Neural cell (in vitro differentiated cells): ENCODE measurements around the gene DBX1. TPM values are rescaled to one million over a fixed set of nuclear protein-coding genes. Genes with fewer than 3 reads are reported as not detected.

ENCODE experiments used
- H2AFZ ChIP-seq: fragments of 200-600, 300-800 bp; sonication (generic), shearing (Covaris generic); 2 replicates; pipeline ENCODE4 v1.6.0; 2014; ENCODE audit warnings: low read depth, mild to moderate bottlenecking, antibody characterized with exemption, low read length, moderate library complexity
- H3F3A ChIP-seq: fragments of 200-600 bp; shearing (Covaris generic); 2 replicates; pipeline ENCODE4 v1.6.1; 2016; ENCODE audit warnings: mild to moderate bottlenecking, moderate library complexity, mixed read lengths, antibody characterized with exemption, low read length; ENCODE audit not compliant: insufficient read depth, poor library complexity, severe bottlenecking
- H3K27ac ChIP-seq: fragments of 200-600, 300-800 bp; sonication (generic), shearing (Covaris generic); 2 replicates; pipeline ENCODE4 v1.5.1; 2014; ENCODE audit warnings: mild to moderate bottlenecking, low read length, moderate library complexity
- H3K27me3 ChIP-seq: fragments of 300-800, 200-600 bp; sonication (generic), shearing (Covaris generic); 2 replicates; pipeline ENCODE4 v1.6.0; 2014; ENCODE audit warnings: mild to moderate bottlenecking, low read depth, low read length, moderate library complexity; ENCODE audit not compliant: insufficient read depth
- H3K36me3 ChIP-seq: fragments of 300-800, 200-600 bp; sonication (generic), shearing (Covaris generic); 2 replicates; pipeline ENCODE4 v1.5.1; 2014; ENCODE audit warnings: mild to moderate bottlenecking, antibody characterized with exemption, low read length, moderate library complexity; ENCODE audit not compliant: insufficient read depth
- H3K4me2 ChIP-seq: fragments of 300-800, 200-600 bp; sonication (generic), shearing (Covaris generic); 2 replicates; pipeline ENCODE4 v1.6.0; 2014; ENCODE audit warnings: mild to moderate bottlenecking, low read length
- H3K4me3 ChIP-seq: fragments of 300-800, 200-600 bp; sonication (generic), shearing (Covaris generic); 2 replicates; pipeline ENCODE4 v1.5.1; 2014; ENCODE audit warnings: mild to moderate bottlenecking, low read length, moderate library complexity
- H3K79me2 ChIP-seq: fragments of 200-600 bp; shearing (Covaris generic); replicated peaks from 2 replicates; pipeline ENCODE4 v1.6.0; 2014; ENCODE audit warnings: mild to moderate bottlenecking, low read length, moderate library complexity; ENCODE audit not compliant: insufficient read depth
- H3K9ac ChIP-seq: fragments of 300-800, 200-600 bp; sonication (generic), shearing (Covaris generic); 2 replicates; pipeline ENCODE4 v1.6.1; 2016; ENCODE audit warnings: mild to moderate bottlenecking, low read length, mixed read lengths
- H3K9me2 ChIP-seq: fragments of 200-600 bp; shearing (Covaris generic); 2 replicates; pipeline ENCODE4 v1.6.1; 2016; ENCODE audit warnings: mild to moderate bottlenecking, low read length, mixed read lengths; ENCODE audit not compliant: insufficient read depth
- H3K9me3 ChIP-seq: fragments of 200-600, 300-800 bp; sonication (generic), shearing (Covaris generic); 2 replicates; pipeline ENCODE4 v1.6.1; 2016; ENCODE audit warnings: mild to moderate bottlenecking, mixed run types, low read length, moderate library complexity, mixed read lengths
- H4K20me1 ChIP-seq: fragments of 200-600 bp; shearing (Covaris generic); 2 replicates; pipeline ENCODE4 v1.6.1; 2016; ENCODE audit warnings: mild to moderate bottlenecking, mixed run types; ENCODE audit not compliant: insufficient read depth
- CTCF ChIP-seq: fragments of 450-650 bp; IDR thresholded peaks from 2 replicates; pipeline ENCODE4 v1.5.1; 2014; ENCODE audit warnings: antibody characterized with exemption, mild to moderate bottlenecking, moderate library complexity; ENCODE audit not compliant: poor library complexity, severe bottlenecking
- EP300 ChIP-seq: fragments of 450-650 bp; conservative IDR thresholded peaks from 2 replicates; pipeline ENCODE4 v1.6.1; 2014; ENCODE audit warnings: antibody characterized with exemption, mild to moderate bottlenecking, moderate library complexity; ENCODE audit not compliant: poor library complexity, severe bottlenecking
- EZH2 ChIP-seq: fragments of 200-600, 300-800 bp; shearing (Covaris generic), sonication (generic); IDR thresholded peaks from 2 replicates; pipeline ENCODE4 v1.6.1; 2014; ENCODE audit warnings: antibody characterized with exemption, low read length, borderline replicate concordance, mild to moderate bottlenecking; ENCODE audit not compliant: insufficient read depth, poor library complexity, severe bottlenecking
- MXI1 ChIP-seq: fragments of 450-650 bp; conservative IDR thresholded peaks from 2 replicates; pipeline ENCODE4 v1.6.1; 2014; ENCODE audit warnings: antibody characterized with exemption, mild to moderate bottlenecking; ENCODE audit not compliant: poor library complexity, severe bottlenecking
- POLR2AphosphoS5 ChIP-seq: IDR thresholded peaks from 2 replicates; pipeline ENCODE4 v1.6.1; 2012
- RAD21 ChIP-seq: fragments of 450-650 bp; conservative IDR thresholded peaks from 2 replicates; pipeline ENCODE4 v1.6.1; 2014; ENCODE audit warnings: antibody characterized with exemption, mild to moderate bottlenecking, moderate library complexity
- REST ChIP-seq: IDR thresholded peaks from 2 replicates; pipeline ENCODE4 v1.6.1; 2012; ENCODE audit warnings: borderline replicate concordance
- SMC3 ChIP-seq: fragments of 450-650 bp; conservative IDR thresholded peaks from 2 replicates; pipeline ENCODE4 v1.6.1; 2014; ENCODE audit warnings: antibody characterized with exemption, mild to moderate bottlenecking, moderate library complexity; ENCODE audit not compliant: poor library complexity
- TAF1 ChIP-seq: IDR thresholded peaks from 2 replicates; pipeline ENCODE4 v1.6.1; 2012; ENCODE audit warnings: low read depth
- polyA plus RNA-seq: library from polyadenylated mRNA; depleted of rRNA; stranded (reverse); fragments of >200 nt; gene quantifications from 2 replicates; pipeline ENCODE4 v1.2.3, GENCODE V29; 2014

The DBX1 gene
- polyA plus RNA-seq, 1 donor from 2014 or later: not detected

GRCh38 chr11:20177136-20177535 is 16.9 kb upstream of the DBX1 start:
- Histone ChIP-seq H2AFZ (no peak overlapping the region), H3F3A (no peaks in the 10 kb centered on the region), H3K9ac (no peak overlapping the region), H3K4me2 (no peak overlapping the region), H3K36me3 (no peaks in the 10 kb centered on the region), H3K27ac (no peak overlapping the region), H3K9me2 (no peaks in the 10 kb centered on the region), H4K20me1 (no peaks in the 10 kb centered on the region), H3K9me3 (no peaks in the 10 kb centered on the region), H3K27me3 (no peaks in the 10 kb centered on the region), H3K79me2 (no peaks in the 10 kb centered on the region), H3K4me3 (no peak overlapping the region)
- TF ChIP-seq TAF1 (no peak), SMC3 (no peak), REST (no peak), POLR2AphosphoS5 (no peak), EZH2 (no peak), EP300 (no peak), MXI1 (no peak), CTCF (no peak), RAD21 (no peak)

- no peaks in the 10 kb centered on the region for H3F3A ChIP-seq
- H2AFZ ChIP-seq: no peak overlapping the region
- H3K27ac ChIP-seq: no peak overlapping the region
- H3K36me3 ChIP-seq: no peaks in the 10 kb centered on the region
- TF ChIP-seq MXI1: no peak
- TF ChIP-seq CTCF: no peak
- TF ChIP-seq EZH2: no peak
- no peak for TF ChIP-seq POLR2AphosphoS5
- no peak for TF ChIP-seq RAD21
- TF ChIP-seq EP300: no peak
- no peak for TF ChIP-seq REST
- no peak for TF ChIP-seq SMC3
- TF ChIP-seq TAF1: no peak
- H3K79me2 ChIP-seq: no peaks in the 10 kb centered on the region
- no peak overlapping the region for H3K4me2 ChIP-seq
- H3K4me3 ChIP-seq: no peak overlapping the region
- no peaks in the 10 kb centered on the region for H3K9me2 ChIP-seq
- no peaks in the 10 kb centered on the region for H4K20me1 ChIP-seq
- no peaks in the 10 kb centered on the region for H3K27me3 ChIP-seq
- H3K9me3 ChIP-seq: peaks cover 7% of the 10 kb centered on the region
- no peak overlapping the region for H3K9ac ChIP-seq
Measured at GRCh38 chr11:20172721-20173447, 12.6 kb upstream of the DBX1 start.
